Duodenal mucosa (tissue), 2 donors: ENCODE results near the gene TAF3.

Source experiments
- H3K27ac ChIP-seq: one replicate; pipeline ENCODE4 v1.7.0; 2013; ENCODE audit warnings: low read depth, low read length
- H3K27me3 ChIP-seq, 2 donors: one replicate each; pipeline ENCODE4 v1.7.0; 2013; ENCODE audit warnings: low read length in 2 of 2, control low read depth in 1 of 2; ENCODE audit not compliant: insufficient read depth in 2 of 2, control insufficient read depth in 1 of 2
- H3K36me3 ChIP-seq, 2 donors: one replicate each; pipeline ENCODE4 v1.7.0; 2013; ENCODE audit warnings: low read length in 2 of 2, control low read depth in 1 of 2; ENCODE audit not compliant: insufficient read depth in 2 of 2, control insufficient read depth in 1 of 2
- H3K4me1 ChIP-seq, 2 donors: one replicate each; pipeline ENCODE4 v1.7.0; 2013; ENCODE audit warnings: low read length in 2 of 2, control low read depth in 1 of 2; ENCODE audit not compliant: insufficient read depth in 2 of 2, control insufficient read depth in 1 of 2
- H3K4me3 ChIP-seq, 2 donors: one replicate each; pipeline ENCODE4 v1.7.0; 2013; ENCODE audit warnings: low read length in 2 of 2, low read depth in 1 of 2
- H3K9ac ChIP-seq, 2 donors: one replicate each; pipeline ENCODE4 v1.7.0; 2013; ENCODE audit warnings: low read length in 2 of 2, low read depth in 1 of 2
- H3K9me3 ChIP-seq, 2 donors: one replicate each; pipeline ENCODE4 v1.7.0; 2013; ENCODE audit warnings: low read length in 2 of 2, control low read depth in 1 of 2; ENCODE audit not compliant: control insufficient read depth in 1 of 2

TAF3 gene

GRCh38 chr10:7982727-7983126 is 164.4 kb downstream of the TAF3 start:
- Histone ChIP-seq H3K27ac (no peak overlapping the region), H3K9ac (no peak overlapping the region), H3K36me3 (no peaks in the 10 kb centered on the region), H3K27me3 (no peaks in the 10 kb centered on the region), H3K4me3 (no peak overlapping the region), H3K9me3 (no peaks in the 10 kb centered on the region), H3K4me1 (no peaks in the 10 kb centered on the region)

- Histone ChIP-seq H3K27ac (no peak overlapping the region), H3K27me3 (no peaks in the 10 kb centered on the region), H3K9me3 (no peaks in the 10 kb centered on the region), H3K9ac (no peak overlapping the region), H3K4me1 (no peaks in the 10 kb centered on the region), H3K4me3 (no peak overlapping the region), H3K36me3 (peaks cover 0 to 4% of the 10 kb centered on the region in 2 donors)
Measured at GRCh38 chr10:7984325-7984724, 166.0 kb downstream of the TAF3 start.

GRCh38 chr10:7984896-7985295 is 166.6 kb downstream of the TAF3 start:
- no peaks in the 10 kb centered on the region for H3K4me1 ChIP-seq
- H3K27me3 ChIP-seq, result no peaks in the 10 kb centered on the region
- H3K36me3 ChIP-seq, result peaks cover 0 to 4% of the 10 kb centered on the region in 2 donors
- H3K9me3 ChIP-seq, result no peaks in the 10 kb centered on the region
- H3K9ac ChIP-seq, result no peak overlapping the region
- H3K4me3 ChIP-seq, result no peak overlapping the region
- no peak overlapping the region for H3K27ac ChIP-seq

DNA sequence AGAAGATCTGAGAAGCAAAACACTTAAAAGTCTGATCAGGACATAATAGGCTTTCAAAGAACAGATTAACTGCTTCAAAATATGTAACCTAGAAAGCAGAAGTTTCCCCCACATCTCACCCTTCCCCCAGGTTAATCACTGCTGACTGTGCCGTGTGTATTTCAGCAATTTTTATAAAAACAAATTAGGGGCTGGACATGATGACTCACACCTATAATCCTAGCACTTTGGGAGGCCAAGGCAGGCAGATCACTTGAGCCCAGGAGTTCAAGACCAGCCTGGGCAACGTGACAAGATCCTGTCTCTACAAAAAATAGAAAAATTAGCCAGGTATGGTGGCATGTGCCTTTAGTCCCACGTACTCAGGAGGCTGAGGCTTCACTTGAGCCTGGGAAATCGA is 168.5 kb downstream of the TAF3 start:
- Histone ChIP-seq H3K4me1 (no peaks in the 10 kb centered on the region), H3K27me3 (no peaks in the 10 kb centered on the region), H3K36me3 (peaks cover 0 to 4% of the 10 kb centered on the region in 2 donors), H3K27ac (no peak overlapping the region), H3K4me3 (no peak overlapping the region), H3K9me3 (no peaks in the 10 kb centered on the region), H3K9ac (no peak overlapping the region)

DNA sequence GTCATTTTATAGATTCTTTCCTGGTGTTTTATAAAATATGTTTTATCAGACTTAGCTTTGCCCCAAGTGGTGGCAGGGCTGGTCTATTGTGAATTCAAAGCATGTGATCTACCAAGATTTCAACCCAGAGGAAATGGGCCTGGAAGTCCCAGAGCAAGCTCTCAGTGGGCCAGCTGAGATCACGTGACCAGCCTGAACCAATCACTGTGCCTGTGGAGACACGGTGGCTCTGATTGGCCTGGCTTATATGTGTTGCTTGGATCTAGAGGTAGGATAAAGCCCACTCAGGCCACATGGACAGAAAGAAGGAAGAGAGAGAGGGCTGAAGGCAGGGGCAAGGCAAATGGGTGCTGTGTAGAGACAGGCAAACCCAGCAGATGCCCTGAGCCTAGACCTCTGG is 170.7 kb downstream of the TAF3 start:
- Histone ChIP-seq H3K27ac (no peak overlapping the region), H3K9me3 (no peaks in the 10 kb centered on the region), H3K36me3 (peaks cover 0 to 4% of the 10 kb centered on the region in 2 donors), H3K4me1 (no peaks in the 10 kb centered on the region), H3K4me3 (no peak overlapping the region), H3K27me3 (no peaks in the 10 kb centered on the region), H3K9ac (no peak overlapping the region)

DNA sequence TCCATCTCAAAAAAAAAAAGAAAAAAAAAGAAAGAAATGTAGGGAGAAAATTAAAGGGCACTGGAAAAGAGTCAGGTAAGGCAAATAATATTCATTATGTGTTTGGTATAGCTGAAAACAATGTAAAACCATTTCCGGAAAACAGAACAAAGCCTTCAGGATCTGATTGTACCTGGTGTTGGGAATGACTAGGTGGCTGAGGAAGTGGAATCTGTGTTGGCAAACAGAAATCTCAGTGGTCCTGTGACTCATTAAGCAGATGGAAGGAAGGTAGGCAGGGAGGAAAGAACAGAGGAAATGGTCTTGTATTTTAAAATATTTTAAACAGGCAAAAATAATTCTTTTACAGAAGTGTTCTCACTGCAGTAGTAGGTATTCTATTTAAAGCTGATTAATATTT is 180.5 kb downstream of the TAF3 start:
- Histone ChIP-seq H3K27me3 (no peaks in the 10 kb centered on the region), H3K4me3 (no peak overlapping the region), H3K9ac (no peak overlapping the region)

GRCh38 chr10:8004469-8005000 is 186.2 kb downstream of the TAF3 start:
- Histone ChIP-seq H3K4me3 (no peak overlapping the region), H3K27me3 (no peaks in the 10 kb centered on the region), H3K4me1 (no peaks in the 10 kb centered on the region), H3K9me3 (peaks cover 6 to 9% of the 10 kb centered on the region in 2 donors), H3K9ac (no peak overlapping the region), H3K27ac (no peak overlapping the region), H3K36me3 (peaks cover 0 to 6% of the 10 kb centered on the region in 2 donors)

More for the DNA sequence above, 180.5 kb downstream of the TAF3 start:
- Histone ChIP-seq H3K36me3 (peaks cover 0 to 6% of the 10 kb centered on the region in 2 donors), H3K27ac (no peak overlapping the region), H3K4me1 (no peaks in the 10 kb centered on the region), H3K9me3 (no peaks in the 10 kb centered on the region)

GRCh38 chr10:8006274-8006999 is 188.1 kb downstream of the TAF3 start:
- H3K4me3 ChIP-seq, result no peak overlapping the region
- H3K36me3 ChIP-seq, result peaks cover 4 to 10% of the 10 kb centered on the region in 2 donors
- no peaks in the 10 kb centered on the region for H3K27me3 ChIP-seq
- H3K9ac ChIP-seq, result no peak overlapping the region
- peaks cover 0 to 6% of the 10 kb centered on the region in 2 donors for H3K4me1 ChIP-seq
- H3K9me3 ChIP-seq, result peaks cover 6 to 9% of the 10 kb centered on the region in 2 donors
- H3K27ac ChIP-seq, result no peak overlapping the region

- Histone ChIP-seq H3K4me3 (no peak overlapping the region), H3K27me3 (no peaks in the 10 kb centered on the region), H3K4me1 (peaks cover 15 to 18% of the 10 kb centered on the region in 2 donors), H3K9me3 (peaks cover 6 to 9% of the 10 kb centered on the region in 2 donors), H3K36me3 (peaks cover 4 to 5% of the 10 kb centered on the region in 2 donors), H3K9ac (no peak overlapping the region), H3K27ac (no peak overlapping the region)
Measured at GRCh38 chr10:8009031-8009430, 190.7 kb downstream of the TAF3 start.

GRCh38 chr10:8013006-8013405 is 194.7 kb downstream of the TAF3 start:
- Histone ChIP-seq H3K36me3 (peaks cover 4 to 12% of the 10 kb centered on the region in 2 donors), H3K4me1 (peaks cover 18 to 20% of the 10 kb centered on the region in 2 donors), H3K27me3 (no peaks in the 10 kb centered on the region), H3K9me3 (no peaks in the 10 kb centered on the region), H3K27ac (no peak overlapping the region), H3K9ac (no peak overlapping the region), H3K4me3 (no peak overlapping the region)
